Right cardiac atrium (tissue), 5 donors: Measurements from ENCODE around the gene ZFAND3. TPM values are rescaled to one million over a fixed set of nuclear protein-coding genes. Genes with fewer than 3 reads are reported as not detected.
A peak's percentile ranks its signal among the peaks of the same experiment; 100 is the strongest.

Experiments used
- ATAC-seq, 2 donors: fragments of 200-7000 bp; cut with Tn5 transposase; one replicate each; pipeline versions ENCODE4 v1.8.0 to v1.9.1; 2020; ENCODE audit warnings: moderate library complexity in 2 of 2, mild to moderate bottlenecking in 1 of 2
- DNase-seq, 3 donors: peaks; one replicate each; pipeline ENCODE4 v3.0.0-alpha.2; 2020
- H3K27ac ChIP-seq: one replicate; pipeline ENCODE4 v1.5.1; 2013; ENCODE audit warnings: mild to moderate bottlenecking, low read length, control low read depth, moderate library complexity
- H3K27me3 ChIP-seq: one replicate; pipeline ENCODE4 v1.6.1; 2013; ENCODE audit not compliant: control insufficient read depth, insufficient read depth
- H3K4me1 ChIP-seq: one replicate; pipeline ENCODE4 v1.6.1; 2013; ENCODE audit warnings: low read length; ENCODE audit not compliant: control insufficient read depth, insufficient read depth
- H3K4me3 ChIP-seq: one replicate; pipeline ENCODE4 v1.5.1; 2013; ENCODE audit warnings: low read length, control low read depth
- H3K9me3 ChIP-seq: one replicate; pipeline ENCODE4 v1.6.1; 2013; ENCODE audit warnings: low read length; ENCODE audit not compliant: control insufficient read depth
- WGBS: extraction: QIAGEN DNeasy Blood & Tissue Kit; methylation state at CpG from one replicate; pipeline ENCODE4 v1.1.7; 2013; 5-methylcytosine and 5-hydroxymethylcytosine counted together
- intact Hi-C, 4 donors: fragments of 100-400 bp; cut with DNase I; formaldehyde crosslinking; loops; one replicate each; pipeline versions ENCODE4 v1.11.0 to v1.14.0; 2022 to 2023
- polyA plus RNA-seq: library from polyadenylated mRNA; stranded (reverse); fragments of 200-250 nt; gene quantifications from one replicate; pipeline ENCODE4 v1.2.3, GENCODE V29; 2013
- total RNA-seq, 4 donors: library from RNA; stranded (reverse); fragmentation: NEBNext Ultra II Directional; extraction: Animal tissue kit (Norgen Biotek cat#: 25700); gene quantifications; one replicate each; pipeline ENCODE4 v1.2.1, GENCODE V29; 2021
- donor health status: healthy with polysubstance abuse.
- donor health status: DM: no; HTN: yes; CAD: no.
- donor health status: DM: no; HTN: no; CAD: no.
- donor health status: DM: no; HTN: yes; CAD: no; lungs with severe emphysema.
- donor health status: DM: yes; HTN: yes; CAD: no.

The ZFAND3 gene
- total and polyA plus RNA-seq, 5 donors, result 50.1 to 91.4 (median 79.1) TPM

- H3K4me1 ChIP-seq, result no peaks in the 10 kb centered on the region
- intact Hi-C loops, result no loop called here
- H3K9me3 ChIP-seq, result no peaks in the 10 kb centered on the region
- ATAC-seq (no peak), DNase-seq (no peak)
- H3K4me3 ChIP-seq, result no peak overlapping the region
- no peaks in the 10 kb centered on the region for H3K27me3 ChIP-seq
- WGBS, result 79% methylated on average over 2 of the region's 2 CpGs
- no peak overlapping the region for H3K27ac ChIP-seq
Observed at GRCh38 chr6:38095054-38095453, 275.5 kb downstream of the ZFAND3 start.

- H3K27ac ChIP-seq, result no peak overlapping the region
- no peak overlapping the region for H3K4me3 ChIP-seq
- no peak for ATAC-seq
- intact Hi-C loops, result no loop called here
- H3K27me3 ChIP-seq, result no peaks in the 10 kb centered on the region
- no peaks in the 10 kb centered on the region for H3K4me1 ChIP-seq
- DNase-seq, result no peak
- WGBS, result 87% methylated on average over 1 of the region's 1 CpG
- no peaks in the 10 kb centered on the region for H3K9me3 ChIP-seq
Observed at GRCh38 chr6:38099221-38099620, 279.7 kb downstream of the ZFAND3 start.

GRCh38 chr6:38100380-38100779 lies 280.9 kb downstream of the ZFAND3 start:
- H3K27me3 ChIP-seq, result no peaks in the 10 kb centered on the region
- H3K4me3 ChIP-seq, result no peak overlapping the region
- no peak overlapping the region for H3K27ac ChIP-seq
- H3K9me3 ChIP-seq, result no peaks in the 10 kb centered on the region
- no peak for ATAC-seq
- WGBS, result 75% methylated on average over 1 of the region's 1 CpG
- DNase-seq, result no peak
- intact Hi-C loops, result no loop called here
- no peaks in the 10 kb centered on the region for H3K4me1 ChIP-seq

- Histone ChIP-seq H3K4me1 (peaks cover 3% of the 10 kb centered on the region), H3K9me3 (no peaks in the 10 kb centered on the region), H3K4me3 (no peak overlapping the region), H3K27me3 (no peaks in the 10 kb centered on the region), H3K27ac (no peak overlapping the region)
- no peak for DNase-seq
- ATAC-seq, result no peak
- WGBS, result 94% methylated on average over 3 of the region's 3 CpGs
- intact Hi-C loops, result no loop called here
Observed at GRCh38 chr6:38103921-38104320, 284.4 kb downstream of the ZFAND3 start.

- ATAC-seq (no peak), DNase-seq (no peak)
- no peaks in the 10 kb centered on the region for H3K9me3 ChIP-seq
- H3K4me3 ChIP-seq, result no peak overlapping the region
- H3K4me1 ChIP-seq, result peaks cover 3% of the 10 kb centered on the region
- intact Hi-C loops, result no loop called here
- no peaks in the 10 kb centered on the region for H3K27me3 ChIP-seq
- WGBS, result 100% methylated on average over 3 of the region's 3 CpGs
- no peak overlapping the region for H3K27ac ChIP-seq
Observed at GRCh38 chr6:38105066-38105465, 285.5 kb downstream of the ZFAND3 start.

GRCh38 chr6:38107073-38107472 lies 287.5 kb downstream of the ZFAND3 start:
- Histone ChIP-seq H3K27ac (no peak overlapping the region), H3K9me3 (no peaks in the 10 kb centered on the region), H3K4me1 (peaks cover 3% of the 10 kb centered on the region), H3K27me3 (no peaks in the 10 kb centered on the region), H3K4me3 (no peak overlapping the region)
- intact Hi-C loops, result no loop called here
- WGBS, result 95% methylated on average over 1 of the region's 1 CpG
- ATAC-seq, result peak in 1 of 2 donors; percentile 16
- no peak for DNase-seq

- H3K27ac ChIP-seq, result no peak overlapping the region
- DNase-seq, result peak; percentile 22 to 63 (median 56)
- peak; percentile 77 to 82 for ATAC-seq
Observed at GRCh38 chr6:38110481-38110971, 291.0 kb downstream of the ZFAND3 start.

GRCh38 chr6:38112181-38112580 lies 292.7 kb downstream of the ZFAND3 start:
- Histone ChIP-seq H3K27me3 (no peaks in the 10 kb centered on the region), H3K4me1 (peaks cover 4% of the 10 kb centered on the region), H3K4me3 (no peak overlapping the region), H3K9me3 (no peaks in the 10 kb centered on the region), H3K27ac (no peak overlapping the region)
- no peak for ATAC-seq
- 74% methylated on average over 5 of the region's 5 CpGs for WGBS
- intact Hi-C loops, result no loop called here
- no peak for DNase-seq

More at GRCh38 chr6:38110481-38110971, 291.0 kb downstream of the ZFAND3 start:
- H3K9me3 ChIP-seq, result no peaks in the 10 kb centered on the region
- H3K4me3 ChIP-seq, result no peak overlapping the region
- 56% methylated on average over 8 of the region's 8 CpGs for WGBS
- intact Hi-C loops, result no loop called here
- peaks cover 5% of the 10 kb centered on the region for H3K4me1 ChIP-seq
- H3K27me3 ChIP-seq, result no peaks in the 10 kb centered on the region

GRCh38 chr6:38113825-38114576 lies 294.5 kb downstream of the ZFAND3 start:
- 90% methylated on average over 4 of the region's 4 CpGs for WGBS
- intact Hi-C loops, result no loop called here
- ATAC-seq, result no peak

GRCh38 chr6:38114976-38115625 lies 295.6 kb downstream of the ZFAND3 start:
- Histone ChIP-seq H3K4me1 (peaks cover 2% of the 10 kb centered on the region), H3K27ac (no peak overlapping the region), H3K27me3 (no peaks in the 10 kb centered on the region), H3K9me3 (no peaks in the 10 kb centered on the region), H3K4me3 (no peak overlapping the region)
- DNase-seq (no peak), ATAC-seq (no peak)
- WGBS, result 94% methylated on average over 2 of the region's 2 CpGs
- intact Hi-C loops, result no loop called here

More at GRCh38 chr6:38113825-38114576, 294.5 kb downstream of the ZFAND3 start:
- no peaks in the 10 kb centered on the region for H3K27me3 ChIP-seq
- H3K9me3 ChIP-seq, result no peaks in the 10 kb centered on the region
- H3K4me3 ChIP-seq, result no peak overlapping the region
- H3K27ac ChIP-seq, result no peak overlapping the region
- DNase-seq, result peak in 1 of 3 donors; percentile 15
- peaks cover 2% of the 10 kb centered on the region for H3K4me1 ChIP-seq

GRCh38 chr6:38115626-38116008 lies 296.1 kb downstream of the ZFAND3 start:
- intact Hi-C loops, result no loop called here

More at GRCh38 chr6:38115626-38116008, 296.1 kb downstream of the ZFAND3 start:
- no peaks in the 10 kb centered on the region for H3K27me3 ChIP-seq
- ATAC-seq (no peak), DNase-seq (no peak)
- 91% methylated on average over 3 of the region's 3 CpGs for WGBS
- no peak overlapping the region for H3K4me3 ChIP-seq
- H3K9me3 ChIP-seq, result no peaks in the 10 kb centered on the region
- H3K4me1 ChIP-seq, result peaks cover 2% of the 10 kb centered on the region
- no peak overlapping the region for H3K27ac ChIP-seq
